HG03565 (cell line): ENCODE results near the gene AGR2.

Source experiments
- ATAC-seq: cut with Tn5 transposase; IDR thresholded peaks from one replicate; pipeline ENCODE4 v1.9.1; 2021; ENCODE audit warnings: mild to moderate bottlenecking, moderate library complexity; ENCODE audit not compliant: unreplicated experiment

Gene AGR2

GRCh38 chr7:16813232-16813616 is 8.4 kb upstream of the AGR2 start:
- ATAC-seq: no peak

GRCh38 chr7:16812542-16813231 is 7.9 kb upstream of the AGR2 start:
- ATAC-seq: no peak

GRCh38 chr7:16811551-16811950 is 6.8 kb upstream of the AGR2 start:
- ATAC-seq: no peak

GRCh38 chr7:16810573-16810972 is 5.8 kb upstream of the AGR2 start:
- no peak for ATAC-seq

- no peak for ATAC-seq
Observed at GRCh38 chr7:16810112-16810511, 5.3 kb upstream of the AGR2 start.

- no peak for ATAC-seq
Observed at GRCh38 chr7:16805441-16805840, 642 bp upstream of the AGR2 start.

- ATAC-seq: no peak
Observed at GRCh38 chr7:16803881-16804673, 722 bp downstream of the AGR2 start.

- no peak for ATAC-seq
Observed at GRCh38 chr7:16803125-16803524, 1.7 kb downstream of the AGR2 start.

GRCh38 chr7:16801579-16801978 is 3.2 kb downstream of the AGR2 start:
- no peak for ATAC-seq

GRCh38 chr7:16801111-16801542 is 3.7 kb downstream of the AGR2 start:
- ATAC-seq: peak; percentile 74

- ATAC-seq: no peak
Observed at GRCh38 chr7:16795624-16796023, 9.2 kb downstream of the AGR2 start.

GRCh38 chr7:16794986-16795385 is 9.8 kb downstream of the AGR2 start:
- ATAC-seq: no peak

- no peak for ATAC-seq
Observed at GRCh38 chr7:16791905-16792698, 12.7 kb downstream of the AGR2 start.

- no peak for ATAC-seq
Observed at GRCh38 chr7:16791071-16791470, 13.7 kb downstream of the AGR2 start.

GRCh38 chr7:16787127-16787526 is 17.7 kb downstream of the AGR2 start:
- no peak for ATAC-seq

- ATAC-seq: no peak
Observed at GRCh38 chr7:16786257-16786656, 18.5 kb downstream of the AGR2 start.

- no peak for ATAC-seq
Observed at GRCh38 chr7:16785846-16786245, 19.0 kb downstream of the AGR2 start.

- ATAC-seq: no peak
Observed at GRCh38 chr7:16785321-16785720, 19.5 kb downstream of the AGR2 start.

- ATAC-seq: no peak
Observed at GRCh38 chr7:16780596-16780995, 24.2 kb downstream of the AGR2 start.

- ATAC-seq: no peak
Observed at GRCh38 chr7:16779051-16779450, 25.7 kb downstream of the AGR2 start.

GRCh38 chr7:16778476-16778875 is 26.3 kb downstream of the AGR2 start:
- ATAC-seq: no peak

GRCh38 chr7:16776053-16776452 is 28.7 kb downstream of the AGR2 start:
- no peak for ATAC-seq
